ENCODE results near the gene SPAG7.

DNA sequence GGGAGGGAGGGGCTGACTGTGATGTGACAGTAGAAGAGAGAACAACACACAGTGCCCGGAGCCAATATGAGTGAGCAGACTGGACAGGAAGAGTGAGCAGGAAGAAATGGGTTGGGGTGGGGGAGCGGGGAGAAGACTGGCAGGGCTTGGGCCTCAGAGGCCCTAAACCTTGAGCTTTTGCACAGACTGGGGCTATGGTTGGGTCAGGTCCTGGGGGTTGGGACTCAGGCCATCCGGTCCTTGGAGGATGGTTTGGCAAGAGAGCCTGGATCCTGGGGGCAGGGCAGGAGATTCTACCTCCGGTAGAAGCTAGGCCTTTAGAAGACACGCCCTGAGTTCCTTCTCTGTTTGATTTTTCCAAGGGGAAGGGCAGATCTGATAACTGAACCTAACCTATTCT lies 18.8 kb upstream of the SPAG7 start:
- no peak for TF ChIP-seq EZH2 (IDR thresholded peaks at IDR 0.05; ENCODE audit: borderline replicate concordance, low read length)
- TF ChIP-seq, protein P1, sequence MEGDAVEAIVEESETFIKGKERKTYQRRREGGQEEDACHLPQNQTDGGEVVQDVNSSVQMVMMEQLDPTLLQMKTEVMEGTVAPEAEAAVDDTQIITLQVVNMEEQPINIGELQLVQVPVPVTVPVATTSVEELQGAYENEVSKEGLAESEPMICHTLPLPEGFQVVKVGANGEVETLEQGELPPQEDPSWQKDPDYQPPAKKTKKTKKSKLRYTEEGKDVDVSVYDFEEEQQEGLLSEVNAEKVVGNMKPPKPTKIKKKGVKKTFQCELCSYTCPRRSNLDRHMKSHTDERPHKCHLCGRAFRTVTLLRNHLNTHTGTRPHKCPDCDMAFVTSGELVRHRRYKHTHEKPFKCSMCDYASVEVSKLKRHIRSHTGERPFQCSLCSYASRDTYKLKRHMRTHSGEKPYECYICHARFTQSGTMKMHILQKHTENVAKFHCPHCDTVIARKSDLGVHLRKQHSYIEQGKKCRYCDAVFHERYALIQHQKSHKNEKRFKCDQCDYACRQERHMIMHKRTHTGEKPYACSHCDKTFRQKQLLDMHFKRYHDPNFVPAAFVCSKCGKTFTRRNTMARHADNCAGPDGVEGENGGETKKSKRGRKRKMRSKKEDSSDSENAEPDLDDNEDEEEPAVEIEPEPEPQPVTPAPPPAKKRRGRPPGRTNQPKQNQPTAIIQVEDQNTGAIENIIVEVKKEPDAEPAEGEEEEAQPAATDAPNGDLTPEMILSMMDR (IDR thresholded peaks at IDR 0.05; ENCODE audit: low read length) = no peak

All from OCI-LY1 (cell line).